Spleen (tissue), 11 donors: ENCODE results near the gene EPHA3. TPM values are rescaled to one million over a fixed set of nuclear protein-coding genes. Genes with fewer than 3 reads are reported as not detected.

Experiments
- DNase-seq: peaks from one replicate; pipeline ENCODE4 v3.0.0-alpha.2; 2020
- H3K27ac ChIP-seq, 8 donors: fragments of 200-600 bp; sonication (generic) in 7 of 8; 1 replicate in 4 of 8; 2 replicates in 4 of 8; pipeline versions ENCODE4 v1.5.0 to v1.8.0; 2016 to 2021; ENCODE audit warnings: inconsistent platforms in 4 of 8, mild to moderate bottlenecking in 4 of 8, moderate library complexity in 1 of 8
- H3K27me3 ChIP-seq, 7 donors: fragments of 200-600 bp; sonication (generic) in 6 of 7; replicated peaks in 1 of 7; 1 replicate in 4 of 7; 2 replicates in 3 of 7; pipeline versions ENCODE4 v1.5.0 to v1.8.0; 2016 to 2021; ENCODE audit warnings: inconsistent platforms in 3 of 7, mild to moderate bottlenecking in 1 of 7
- H3K36me3 ChIP-seq, 6 donors: fragments of 200-600 bp; sonication (generic) in 5 of 6; 1 replicate in 4 of 6; 2 replicates in 2 of 6; pipeline versions ENCODE4 v1.5.0 to v1.8.0; 2016 to 2021; ENCODE audit warnings: inconsistent platforms in 2 of 6
- H3K4me1 ChIP-seq, 6 donors: fragments of 200-600 bp; sonication (generic) in 5 of 6; 1 replicate in 3 of 6; 2 replicates in 3 of 6; pipeline versions ENCODE4 v1.5.0 to v1.8.0; 2016 to 2021; ENCODE audit warnings: inconsistent platforms in 3 of 6
- H3K4me3 ChIP-seq, 8 donors: fragments of 200-600 bp; sonication (generic) in 7 of 8; 1 replicate in 4 of 8; 2 replicates in 4 of 8; pipeline versions ENCODE4 v1.5.0 to v1.8.0; 2016 to 2021; ENCODE audit warnings: inconsistent platforms in 4 of 8, mild to moderate bottlenecking in 4 of 8, moderate library complexity in 2 of 8
- H3K9me3 ChIP-seq, 8 donors: fragments of 200-600 bp; sonication (generic) in 7 of 8; 1 replicate in 4 of 8; 2 replicates in 4 of 8; pipeline versions ENCODE4 v1.5.0 to v1.8.0; 2016 to 2021; ENCODE audit warnings: inconsistent platforms in 4 of 8
- POLR2A ChIP-seq, 3 donors: fragments of 450-650 bp; IDR thresholded peaks; one replicate each; pipeline ENCODE4 v1.5.1; 2017; ENCODE audit warnings: antibody characterized with exemption in 3 of 3, mild to moderate bottlenecking in 1 of 3
- POLR2AphosphoS5 ChIP-seq, 3 donors: sonication (generic); formaldehyde crosslinking; IDR thresholded peaks; one replicate each; pipeline ENCODE4 v1.5.1; 2017; ENCODE audit warnings: antibody characterized with exemption in 3 of 3
- WGBS, 5 donors: extraction: QIAGEN DNeasy Blood & Tissue Kit in 3 of 5; methylation state at CpG; one replicate each; pipeline versions ENCODE4 v1.1.5 to v1.1.7; 2013 to 2018; 5-methylcytosine and 5-hydroxymethylcytosine counted together
- intact Hi-C: fragments of 100-400 bp; cut with DNase I; formaldehyde crosslinking; loops from one replicate; pipeline ENCODE4 v1.15.0; 2023; ENCODE audit warnings: low total_unique reads
- polyA plus RNA-seq, 3 donors: library from polyadenylated mRNA; stranded (reverse); fragments of 200-250 nt; gene quantifications; one replicate each; pipeline ENCODE4 v1.2.1, GENCODE V29; 2013
- total RNA-seq, 7 donors: library from RNA; depleted of rRNA in 3 of 7; stranded (reverse); fragments of >200 nt in 3 of 7; fragmentation: NEBNext Ultra II Directional in 4 of 7; extraction: Animal tissue kit (Norgen Biotek cat#: 25700) in 4 of 7; gene quantifications; one replicate each; pipeline versions ENCODE4 v1.1.0 to v1.2.1, GENCODE V29; 2016 to 2021
- TF ChIP-seq, protein P1 (sequence below), 11 experiments: fragments of 200-600 bp in 7 of 11; fragments of 450-650 bp in 4 of 11; sonication (generic) in 4 of 11; IDR thresholded peaks in 8 of 11; conservative IDR thresholded peaks in 3 of 11; 1 replicate in 7 of 11; 2 replicates in 4 of 11; pipeline versions ENCODE4 v1.4.0 to v1.8.0; 2016 to 2021; ENCODE audit warnings: antibody characterized with exemption in 11 of 11, inconsistent platforms in 4 of 11, mild to moderate bottlenecking in 1 of 11
- donor health status: healthy with polysubstance abuse.
- donor health status: DM: no; HTN: no; CAD: no; lungs with moderate emphysema.
- donor health status: DM: no; HTN: no; CAD: no.
- donor health status: Bipolar disorder and iron deficiency.
- donor health status: healthy.
- donor health status: DM: no; HTN: no; CAD: no.
- donor health status: DM: yes; HTN: yes; CAD: no.

Gene EPHA3
- total and polyA plus RNA-seq, 10 donors = 0.07 to 1.2 (median 0.76) TPM

DNA sequence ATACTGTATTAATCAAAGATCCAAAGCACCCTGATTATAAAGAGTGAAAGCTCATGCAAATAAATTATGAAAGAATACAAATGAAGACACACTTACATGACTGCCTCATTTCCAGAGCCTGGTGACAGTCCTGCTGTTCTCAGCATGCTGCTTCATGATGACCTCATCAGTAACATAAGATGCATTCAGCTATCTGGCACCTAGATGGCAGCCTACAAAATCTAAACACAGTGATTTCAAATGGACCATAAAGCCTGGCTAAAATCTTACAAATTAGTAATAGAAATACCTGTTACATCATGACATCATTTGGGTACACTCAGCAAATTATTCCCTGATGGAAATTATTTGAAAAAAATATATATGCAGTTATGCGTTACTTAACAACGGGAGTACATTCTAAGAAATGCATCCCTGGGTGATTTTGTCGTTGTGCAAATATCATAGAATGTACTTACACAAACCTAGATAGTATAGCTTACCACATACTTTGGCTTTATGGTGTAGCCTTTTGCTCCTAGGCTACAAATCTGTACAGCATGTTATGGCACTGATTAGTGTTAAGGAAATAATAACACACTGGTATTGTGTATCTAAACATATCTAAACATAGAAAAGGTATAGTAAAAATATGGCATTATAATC, 207.2 kb downstream of the EPHA3 start:
- Histone ChIP-seq H3K9me3 (peaks cover 0 to 4% (median 0%) of the 10 kb centered on the region in 8 donors), H3K27me3 (no peaks in the 10 kb centered on the region), H3K27ac (no peak overlapping the region), H3K36me3 (no peaks in the 10 kb centered on the region), H3K4me1 (no peaks in the 10 kb centered on the region), H3K4me3 (no peak overlapping the region)
- TF ChIP-seq POLR2A (IDR thresholded peaks at IDR 0.05) (no peak), POLR2AphosphoS5 (IDR thresholded peaks at IDR 0.05) (no peak)
- TF ChIP-seq, protein P1, sequence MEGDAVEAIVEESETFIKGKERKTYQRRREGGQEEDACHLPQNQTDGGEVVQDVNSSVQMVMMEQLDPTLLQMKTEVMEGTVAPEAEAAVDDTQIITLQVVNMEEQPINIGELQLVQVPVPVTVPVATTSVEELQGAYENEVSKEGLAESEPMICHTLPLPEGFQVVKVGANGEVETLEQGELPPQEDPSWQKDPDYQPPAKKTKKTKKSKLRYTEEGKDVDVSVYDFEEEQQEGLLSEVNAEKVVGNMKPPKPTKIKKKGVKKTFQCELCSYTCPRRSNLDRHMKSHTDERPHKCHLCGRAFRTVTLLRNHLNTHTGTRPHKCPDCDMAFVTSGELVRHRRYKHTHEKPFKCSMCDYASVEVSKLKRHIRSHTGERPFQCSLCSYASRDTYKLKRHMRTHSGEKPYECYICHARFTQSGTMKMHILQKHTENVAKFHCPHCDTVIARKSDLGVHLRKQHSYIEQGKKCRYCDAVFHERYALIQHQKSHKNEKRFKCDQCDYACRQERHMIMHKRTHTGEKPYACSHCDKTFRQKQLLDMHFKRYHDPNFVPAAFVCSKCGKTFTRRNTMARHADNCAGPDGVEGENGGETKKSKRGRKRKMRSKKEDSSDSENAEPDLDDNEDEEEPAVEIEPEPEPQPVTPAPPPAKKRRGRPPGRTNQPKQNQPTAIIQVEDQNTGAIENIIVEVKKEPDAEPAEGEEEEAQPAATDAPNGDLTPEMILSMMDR (IDR thresholded peaks at IDR 0.05 in 8 of 11, conservative IDR thresholded peaks at IDR 0.05 in 3 of 11) = no peak
- no peak for DNase-seq
- 60 to 79% (median 74%) methylated on average over 3 of the region's 3 CpGs for WGBS, 5 donors
- intact Hi-C loops = no loop called here

DNA sequence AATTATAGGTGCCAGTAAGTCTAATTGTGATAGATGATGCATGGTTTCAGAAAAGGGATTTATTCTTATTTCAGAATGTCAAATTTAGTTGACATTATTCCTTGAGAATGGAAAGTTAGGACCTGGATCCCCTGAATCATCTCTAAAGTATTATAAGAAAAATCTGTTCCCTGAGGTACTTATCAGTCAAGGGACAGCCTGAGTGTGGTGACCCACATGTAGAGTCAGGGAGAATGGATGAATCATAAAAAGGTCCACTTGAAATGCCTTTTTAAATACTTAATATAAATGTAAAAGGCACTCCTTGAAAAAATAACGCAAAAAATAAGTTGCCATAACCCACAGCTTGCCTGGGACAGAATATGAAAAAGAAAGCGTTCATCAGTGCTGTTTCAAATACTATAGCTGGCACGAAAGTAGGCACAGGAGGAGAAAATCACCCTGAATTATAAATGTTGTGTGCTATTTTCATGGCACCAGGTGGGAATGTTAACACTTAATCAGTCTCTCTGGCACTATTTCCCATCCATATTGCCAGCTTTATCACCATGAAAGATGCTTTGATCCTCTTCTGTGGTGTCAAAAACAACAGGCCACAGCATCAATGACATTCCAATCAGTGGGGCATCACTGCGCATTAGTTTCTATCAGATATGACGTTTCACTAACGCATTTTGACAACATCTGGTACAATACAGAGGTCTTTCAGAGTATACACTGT, 208.5 kb downstream of the EPHA3 start:
- 75 to 88% (median 81%) methylated on average over 6 of the region's 6 CpGs for WGBS, 5 donors
- Histone ChIP-seq H3K27ac (no peak overlapping the region), H3K4me3 (no peak overlapping the region), H3K36me3 (no peaks in the 10 kb centered on the region), H3K27me3 (no peaks in the 10 kb centered on the region), H3K9me3 (peaks cover 0 to 4% (median 0%) of the 10 kb centered on the region in 8 donors), H3K4me1 (no peaks in the 10 kb centered on the region)
- DNase-seq = no peak
- intact Hi-C loops = no loop called here
- TF ChIP-seq POLR2AphosphoS5 (IDR thresholded peaks at IDR 0.05) (no peak), POLR2A (IDR thresholded peaks at IDR 0.05) (no peak)
- TF ChIP-seq, protein P1 (IDR thresholded peaks at IDR 0.05 in 8 of 11, conservative IDR thresholded peaks at IDR 0.05 in 3 of 11) = no peak

DNA sequence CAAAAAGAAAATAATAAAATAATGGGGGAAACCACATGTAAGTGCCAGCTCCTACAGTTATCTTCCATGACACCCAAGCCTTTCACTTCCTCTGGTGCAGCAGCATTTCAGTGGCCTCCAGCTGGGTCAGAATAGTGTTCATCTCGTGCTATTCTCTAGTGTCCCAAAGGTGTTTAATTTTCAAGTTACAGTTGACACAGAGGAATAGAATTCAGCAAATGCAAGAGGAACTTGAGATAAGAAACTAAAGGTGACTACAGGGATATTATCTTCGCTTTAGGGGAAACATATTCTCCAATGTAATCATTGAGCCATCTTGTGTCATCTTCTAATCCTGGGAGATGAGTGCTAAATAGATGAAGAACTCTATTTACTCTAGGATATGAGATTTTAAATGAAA, 212.8 kb downstream of the EPHA3 start:
- Histone ChIP-seq H3K9me3 (no peaks in the 10 kb centered on the region), H3K27ac (no peak overlapping the region), H3K4me1 (no peaks in the 10 kb centered on the region), H3K36me3 (no peaks in the 10 kb centered on the region), H3K4me3 (no peak overlapping the region), H3K27me3 (no peaks in the 10 kb centered on the region)
- TF ChIP-seq, protein P1 (IDR thresholded peaks at IDR 0.05 in 8 of 11, conservative IDR thresholded peaks at IDR 0.05 in 3 of 11) = no peak
- TF ChIP-seq POLR2A (IDR thresholded peaks at IDR 0.05) = no peak
- TF ChIP-seq POLR2AphosphoS5 (IDR thresholded peaks at IDR 0.05) = no peak
- 63 to 81% (median 76%) methylated on average over 2 of the region's 2 CpGs for WGBS, 5 donors
- intact Hi-C loops = no loop called here
- DNase-seq = no peak

DNA sequence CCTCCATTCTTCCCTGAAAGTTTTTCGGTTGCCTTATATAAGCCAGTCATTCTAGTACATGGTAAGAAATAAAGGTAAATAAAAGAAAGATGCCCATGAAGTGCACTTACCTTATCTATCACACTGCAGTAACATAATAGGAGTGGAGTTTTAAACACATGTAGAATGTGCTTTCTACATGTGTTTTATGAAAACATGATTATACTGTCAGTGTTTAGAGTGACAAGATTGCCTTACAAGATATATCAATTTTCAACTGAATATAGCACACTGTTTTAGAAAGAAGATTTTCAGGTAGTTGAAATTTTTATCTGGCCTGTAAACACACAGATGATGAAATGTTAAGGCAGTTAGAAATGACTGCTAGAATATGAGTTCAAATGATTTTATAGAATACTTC, 219.6 kb downstream of the EPHA3 start:
- 91 to 97% (median 93%) methylated on average over 1 of the region's 1 CpG for WGBS, 5 donors
- no peaks in the 10 kb centered on the region for H3K9me3 ChIP-seq
- H3K4me3 ChIP-seq = no peak overlapping the region
- no peaks in the 10 kb centered on the region for H3K36me3 ChIP-seq
- DNase-seq = no peak
- H3K27me3 ChIP-seq = no peaks in the 10 kb centered on the region
- intact Hi-C loops = no loop called here
- no peak overlapping the region for H3K27ac ChIP-seq
- TF ChIP-seq, protein P1 (IDR thresholded peaks at IDR 0.05 in 8 of 11, conservative IDR thresholded peaks at IDR 0.05 in 3 of 11) = no peak
- TF ChIP-seq POLR2A (IDR thresholded peaks at IDR 0.05) = no peak
- TF ChIP-seq POLR2AphosphoS5 (IDR thresholded peaks at IDR 0.05) = no peak
- no peaks in the 10 kb centered on the region for H3K4me1 ChIP-seq
